Limb (tissue), 2 donors: ENCODE measurements around the gene UNKL.

Source experiments
- DNase-seq, 2 donors: peaks; one replicate each; pipeline ENCODE4 v3.0.0-alpha.2; 2016; ENCODE audit errors: extremely low spot score in 2 of 2

The UNKL gene

DNA sequence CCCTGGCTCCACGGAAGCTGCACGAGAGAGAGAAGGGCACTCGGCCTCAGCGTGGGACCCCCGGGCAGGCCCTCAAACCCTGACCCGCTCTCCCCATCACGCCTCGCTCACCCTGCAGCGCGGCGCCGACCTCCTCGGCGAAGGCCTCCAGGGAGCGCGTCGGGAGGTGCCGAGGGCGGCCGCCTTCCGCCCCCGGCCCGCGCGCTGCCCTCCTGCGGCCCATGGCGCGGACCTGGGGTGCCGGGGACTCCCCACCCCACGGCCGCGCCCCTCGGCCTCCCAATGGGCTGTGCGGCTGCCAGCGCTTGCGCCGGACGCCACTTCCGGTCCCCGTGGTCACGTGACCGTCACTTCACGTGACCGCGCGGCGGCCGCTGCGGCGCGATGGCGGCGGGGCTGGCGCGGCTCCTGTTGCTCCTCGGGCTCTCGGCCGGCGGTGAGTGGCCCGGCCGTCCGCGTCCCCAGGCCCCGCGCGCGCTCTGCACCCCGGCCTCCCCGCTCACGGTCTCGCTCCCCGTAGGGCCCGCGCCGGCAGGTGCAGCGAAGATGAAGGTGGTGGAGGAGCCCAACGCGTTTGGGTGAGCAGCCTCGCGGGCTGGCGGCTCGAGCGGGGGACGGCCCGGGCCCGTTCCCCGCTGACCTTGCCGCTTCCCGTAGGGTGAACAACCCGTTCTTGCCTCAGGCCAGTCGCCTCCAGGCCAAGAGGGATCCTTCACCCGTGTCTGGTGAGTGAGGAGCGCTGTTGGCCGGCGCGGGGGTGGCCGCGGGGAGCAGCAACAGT lies 62.7 kb downstream of the UNKL start, which contains the start of the genes GNPTG and TSR3:
Gene GNPTG, plus strand, starts transcription at position 350 of the 781 bp plus-strand sequence. Its CDS starts 35 bp downstream, at position 385.
Gene TSR3, minus strand, starts transcription at position 297 of the 781 bp plus-strand sequence. Its CDS starts 74 bp downstream, at position 223.
- DNase-seq: peak; percentile 83 to 90

DNA sequence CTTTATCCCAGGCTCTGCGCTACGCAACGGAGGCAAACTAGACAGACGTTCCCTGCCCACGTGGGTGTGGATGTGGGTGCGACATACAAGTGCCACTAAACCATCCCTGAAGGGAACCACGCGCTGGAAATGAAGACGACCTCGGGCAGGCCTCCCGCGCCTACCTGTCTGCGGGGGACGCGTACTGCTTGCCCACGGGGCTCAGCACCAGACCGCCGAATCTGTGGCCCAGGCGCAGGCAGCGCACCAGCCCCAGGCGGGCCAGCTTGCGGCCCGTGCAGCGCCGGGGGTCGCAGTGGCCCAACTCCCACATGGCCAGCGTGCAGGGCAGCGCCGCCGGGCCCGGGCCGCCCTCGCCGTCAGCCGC lies 63.3 kb downstream of the UNKL start:
- DNase-seq: no peak

DNA sequence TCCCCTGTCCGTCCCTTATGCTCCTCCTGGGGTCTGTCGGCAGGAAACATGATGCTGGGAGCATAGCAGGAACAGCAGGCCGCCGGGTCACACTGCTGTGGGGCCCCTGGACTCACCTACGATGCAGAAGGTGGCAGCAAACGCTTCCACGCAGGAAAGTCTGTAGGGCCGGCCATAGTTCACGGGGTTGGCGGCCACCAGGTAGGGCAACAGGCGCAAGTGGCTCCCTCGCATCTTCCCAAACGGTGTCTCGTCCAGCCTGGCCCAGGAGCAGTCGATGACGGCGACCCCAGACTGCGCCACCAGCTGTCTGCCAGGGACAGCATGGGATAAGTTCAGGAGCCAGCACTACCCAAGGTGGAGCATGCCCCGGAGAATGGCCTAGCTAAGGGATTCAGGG lies 63.8 kb downstream of the UNKL start:
- DNase-seq: no peak

DNA sequence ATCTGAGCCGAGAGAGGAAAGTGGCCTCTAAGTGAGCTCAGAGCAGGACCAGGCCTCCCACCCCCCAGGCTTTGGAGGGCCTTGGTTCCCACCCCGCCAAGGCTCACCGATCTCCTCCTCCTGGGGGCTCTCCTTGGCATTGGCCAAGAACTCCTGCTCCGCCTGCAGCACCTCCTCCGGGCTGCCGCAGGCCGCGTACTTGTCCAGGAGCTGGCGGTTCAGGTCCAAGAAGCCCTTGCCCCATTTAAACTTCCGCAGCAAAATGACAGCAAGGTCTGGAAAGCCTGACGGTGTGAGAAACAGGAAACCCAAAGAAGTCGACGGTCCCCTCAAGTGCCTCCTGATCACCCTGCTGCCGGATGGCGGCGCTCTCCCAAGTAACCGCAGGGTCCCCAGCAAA lies 64.6 kb downstream of the UNKL start:
- DNase-seq: no peak

DNA sequence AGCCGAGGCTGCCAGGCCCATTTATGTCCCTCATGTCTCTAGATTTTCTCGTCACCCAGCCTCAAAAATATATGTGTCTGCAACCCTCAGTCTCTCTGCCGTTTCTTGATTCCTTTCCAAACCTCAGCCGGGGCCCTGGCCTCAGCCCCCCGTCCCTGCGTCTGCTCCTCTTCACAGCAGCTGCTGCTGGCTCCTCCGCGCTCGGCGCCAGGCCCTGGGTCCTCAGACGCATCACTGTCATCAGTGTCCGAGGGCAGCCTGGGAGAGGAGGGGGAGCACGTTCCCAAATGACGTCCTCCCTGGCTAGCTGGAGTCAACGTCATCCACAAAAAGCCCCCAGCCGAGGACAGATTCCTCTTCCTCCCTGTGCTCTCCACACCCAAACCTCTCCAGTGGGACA lies 65.2 kb downstream of the UNKL start:
- DNase-seq: no peak

- no peak for DNase-seq
Observed at GRCh38 chr16:1348926-1349325, 65.6 kb downstream of the UNKL start.

DNA sequence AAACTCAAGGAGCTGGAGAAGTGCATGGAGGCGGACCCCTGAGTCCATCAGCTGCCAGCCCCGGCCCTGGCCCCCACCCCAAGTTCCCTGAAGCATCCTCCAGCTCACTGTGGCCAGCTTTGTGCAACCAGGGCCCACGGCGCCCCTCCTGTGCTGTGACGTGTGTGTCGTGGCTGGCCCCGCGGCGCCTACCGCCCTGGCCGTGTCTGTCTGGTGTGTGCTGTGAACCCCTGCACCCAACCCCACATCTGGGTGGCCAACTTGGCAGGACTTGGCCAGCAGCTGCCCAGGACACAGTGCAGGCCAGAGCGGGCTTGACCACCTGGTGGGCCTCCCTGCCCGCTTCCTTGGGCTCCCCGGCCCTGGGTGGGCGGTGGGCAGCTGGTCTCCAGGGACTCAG lies 66.1 kb downstream of the UNKL start:
- no peak for DNase-seq

DNA sequence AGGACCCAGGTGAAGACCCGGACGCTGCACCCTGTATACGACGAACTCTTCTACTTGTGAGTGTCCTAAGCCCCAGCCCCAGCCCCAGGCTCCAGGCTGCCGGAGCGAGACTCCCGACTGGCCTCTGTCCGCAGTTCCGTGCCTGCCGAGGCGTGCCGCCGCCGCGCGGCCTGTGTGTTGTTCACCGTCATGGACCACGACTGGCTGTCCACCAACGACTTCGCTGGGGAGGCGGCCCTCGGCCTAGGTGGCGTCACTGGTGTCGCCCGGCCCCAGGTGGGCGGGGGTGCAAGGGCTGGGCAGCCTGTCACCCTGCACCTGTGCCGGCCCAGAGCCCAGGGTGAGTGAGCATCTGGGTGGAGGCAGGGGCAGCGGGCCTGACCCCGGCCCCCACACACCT lies 66.5 kb downstream of the UNKL start:
- DNase-seq: no peak

DNA sequence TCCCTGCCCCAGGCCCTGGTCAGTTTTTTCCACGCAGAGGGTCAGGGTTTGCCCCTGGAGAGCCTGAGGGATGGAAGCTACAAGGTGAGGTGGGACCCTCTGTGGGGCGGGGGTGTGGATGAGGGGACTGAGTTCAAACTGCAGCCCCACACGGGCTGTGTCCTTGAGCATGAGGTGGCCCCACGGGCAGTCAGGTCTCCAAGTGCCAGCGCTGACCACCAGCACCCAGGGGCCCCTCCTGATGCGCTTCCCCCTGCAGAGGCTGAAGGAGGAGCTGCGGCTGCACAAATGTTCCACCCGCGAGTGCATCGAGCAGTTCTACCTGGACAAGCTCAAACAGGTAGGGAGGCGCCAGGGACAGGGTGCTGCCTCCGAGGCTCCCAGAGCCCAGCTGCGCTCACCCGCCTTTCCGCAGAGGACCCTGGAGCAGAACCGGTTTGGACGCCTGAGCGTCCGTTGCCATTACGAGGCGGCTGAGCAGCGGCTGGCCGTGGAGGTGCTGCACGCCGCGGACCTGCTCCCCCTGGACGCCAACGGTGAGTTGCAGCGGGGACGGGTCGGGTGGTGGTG lies 67.1 kb downstream of the UNKL start:
- no peak for DNase-seq

GRCh38 chr16:1346422-1347285 lies 67.8 kb downstream of the UNKL start:
- DNase-seq: no peak

DNA sequence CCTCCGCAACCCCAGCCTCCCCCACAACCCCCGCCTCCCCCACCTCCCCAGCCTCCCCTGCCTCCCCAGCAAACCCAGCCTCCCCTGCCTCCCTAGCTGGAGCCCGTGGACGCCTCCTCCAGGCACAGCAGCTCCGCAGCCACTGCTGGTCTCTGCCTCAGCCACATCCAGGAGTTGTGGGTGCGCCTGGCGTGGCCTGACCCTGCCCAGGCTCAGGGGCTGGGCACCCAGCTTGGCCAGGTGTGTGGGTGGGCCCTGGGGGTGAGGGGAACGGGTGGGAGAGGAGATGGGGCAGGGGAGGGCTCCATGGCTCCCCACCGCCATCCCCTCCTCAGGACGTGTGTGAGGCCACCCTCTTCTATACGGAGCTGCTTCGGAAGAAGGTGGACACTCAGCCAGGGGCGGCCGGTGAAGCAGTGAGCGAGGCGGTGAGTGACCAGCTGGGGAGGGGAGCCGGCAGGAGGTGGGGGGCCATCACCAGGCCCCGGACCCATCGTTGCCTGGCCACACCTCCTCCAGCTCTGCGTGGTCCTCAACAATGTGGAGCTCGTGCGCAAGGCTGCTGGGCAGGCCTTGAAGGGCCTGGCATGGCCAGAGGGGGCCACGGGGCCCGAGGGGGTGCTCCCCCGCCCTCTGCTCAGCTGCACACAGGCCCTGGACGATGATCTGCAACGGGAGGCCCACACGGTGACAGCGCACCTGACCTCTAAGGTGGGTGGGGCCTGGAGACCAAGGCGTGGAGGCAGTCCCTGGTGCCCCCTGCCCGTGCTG lies 68.7 kb downstream of the UNKL start:
- DNase-seq: no peak

DNA sequence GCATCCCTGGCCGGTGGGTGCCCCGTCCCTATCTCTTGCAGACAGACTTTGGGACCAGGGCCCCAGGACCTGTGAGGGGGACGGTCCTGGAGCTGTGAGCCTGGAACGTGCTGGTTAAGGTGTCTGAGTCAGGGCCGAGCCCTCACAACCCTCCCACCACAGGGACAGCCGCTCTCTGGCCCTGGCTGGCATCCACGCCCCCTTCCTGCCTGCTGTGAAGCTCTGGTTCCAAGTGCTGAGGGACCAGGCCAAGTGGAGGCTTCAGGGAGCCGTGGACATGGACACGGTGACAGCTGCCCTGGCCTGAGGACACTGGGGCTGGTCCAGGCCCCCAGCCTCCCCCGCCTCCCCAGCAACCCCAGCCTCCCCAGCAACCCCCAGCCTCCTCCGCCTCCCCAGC lies 69.4 kb downstream of the UNKL start:
- no peak for DNase-seq

DNA sequence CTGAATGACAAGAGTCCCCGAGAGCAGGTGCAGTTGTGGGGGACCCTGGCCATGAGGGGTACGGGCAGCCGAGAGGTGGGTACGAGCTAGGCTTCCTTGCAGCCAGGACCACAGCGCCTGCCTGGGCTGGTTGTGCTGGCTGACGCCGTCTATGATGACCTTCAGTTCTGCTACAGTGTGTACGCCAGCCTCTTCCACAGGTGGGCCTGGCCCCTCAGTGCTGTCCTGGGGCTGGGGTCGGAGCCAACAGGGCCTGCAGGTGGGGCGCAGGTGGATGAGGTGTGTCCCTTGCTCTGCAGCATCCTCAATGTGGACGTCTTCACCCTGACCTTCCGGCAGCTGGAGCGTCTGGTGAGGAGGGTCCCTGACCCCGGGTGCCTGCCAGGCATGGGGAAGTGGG lies 70.0 kb downstream of the UNKL start:
- no peak for DNase-seq

DNA sequence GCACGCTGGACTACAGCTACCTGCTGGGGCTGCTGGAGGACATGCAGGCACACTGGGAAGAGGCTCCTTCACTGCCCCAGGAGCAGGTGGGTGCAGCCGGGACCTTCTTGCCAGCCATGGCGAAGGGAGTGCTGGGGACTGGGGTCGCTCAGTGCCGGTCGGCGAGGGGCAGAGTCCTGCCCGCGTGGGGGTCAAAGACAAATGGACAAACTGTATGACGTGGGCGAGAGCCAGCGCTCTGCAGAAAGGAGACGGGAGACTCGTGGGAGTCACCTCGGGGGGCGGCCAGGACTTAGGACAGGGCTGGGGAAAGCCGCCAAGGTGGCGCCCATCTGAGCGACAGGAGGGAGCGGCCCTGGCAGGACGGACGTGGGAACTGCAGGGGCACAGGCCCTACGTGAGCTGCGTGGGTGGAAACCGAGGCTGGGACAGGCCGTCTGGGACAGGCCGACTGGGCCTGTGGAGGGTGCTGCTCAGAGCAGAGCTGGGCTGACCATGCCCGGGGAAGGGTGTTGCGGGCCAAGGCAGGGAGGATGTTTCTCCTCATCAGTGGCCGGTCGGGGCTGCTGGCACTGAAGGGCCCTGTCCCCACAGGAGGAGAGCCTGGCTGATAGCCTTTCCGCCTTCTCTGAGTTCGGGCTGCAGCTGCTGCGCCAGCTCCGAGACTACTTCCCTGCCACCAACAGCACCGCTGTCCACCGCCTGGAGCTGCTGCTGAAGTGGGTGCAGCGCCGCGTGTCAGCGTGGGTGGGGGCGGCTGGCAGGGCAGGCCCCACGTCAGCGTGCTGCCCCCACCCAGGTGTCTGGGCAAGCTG lies 70.9 kb downstream of the UNKL start:
- no peak for DNase-seq

- peak; percentile 51 to 93 for DNase-seq
Observed at GRCh38 chr16:1342526-1343427, 71.7 kb downstream of the UNKL start.

GRCh38 chr16:1341495-1342420 lies 72.7 kb downstream of the UNKL start:
- no peak for DNase-seq

DNA sequence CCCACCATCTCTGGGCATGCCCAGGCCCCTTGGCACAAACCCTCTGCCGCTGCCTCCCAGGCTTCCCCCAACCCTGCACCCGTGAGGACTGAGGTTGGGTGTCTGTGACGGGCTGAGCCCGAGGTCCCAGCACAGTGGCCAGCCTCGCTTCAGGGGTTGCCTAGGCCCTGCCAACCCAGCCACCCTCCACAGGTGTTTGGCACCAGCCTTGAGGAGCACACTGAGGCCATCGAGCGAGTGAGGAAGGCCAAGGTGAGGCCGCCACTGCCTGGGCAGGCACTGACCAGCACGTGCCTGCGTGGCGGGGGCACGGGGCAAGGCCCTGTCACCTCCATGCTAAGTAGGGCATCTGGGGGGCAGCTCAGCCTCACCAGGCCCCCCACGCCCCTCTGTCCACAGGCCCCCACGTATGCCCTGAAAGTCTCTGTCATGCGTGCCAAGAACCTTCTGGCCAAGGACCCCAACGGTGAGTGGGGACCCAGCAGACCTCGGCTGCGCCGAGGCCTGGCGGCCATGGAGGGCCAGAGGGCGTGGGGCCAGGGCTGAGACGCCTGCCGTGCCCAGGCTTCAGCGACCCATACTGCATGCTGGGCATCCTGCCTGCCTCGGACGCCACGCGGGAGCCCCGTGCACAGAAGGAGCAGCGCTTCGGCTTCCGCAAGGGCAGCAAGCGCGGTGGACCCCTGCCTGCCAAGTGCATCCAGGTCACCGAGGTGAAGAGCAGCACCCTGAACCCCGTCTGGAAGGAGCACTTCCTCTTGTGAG lies 73.6 kb downstream of the UNKL start:
- no peak for DNase-seq
